DOHH2 (cell line): ENCODE measurements around the gene NSD2.

Experiments
- EZH2phosphoT487 ChIP-seq: fragments of 200-600 bp; sonication (generic); IDR thresholded peaks from 2 replicates; pipeline ENCODE4 v1.6.1; 2017; ENCODE audit warnings: borderline replicate concordance, mild to moderate bottlenecking, antibody characterized with exemption, low read length, moderate library complexity, mixed read lengths
- TF ChIP-seq, protein P1 (sequence below): fragments of 200-600 bp; sonication (generic); IDR thresholded peaks from one replicate; pipeline ENCODE4 v1.5.1; 2014; ENCODE audit warnings: antibody characterized with exemption, mild to moderate bottlenecking, low read depth, low read length; ENCODE audit not compliant: poor library complexity, severe bottlenecking

DNA sequence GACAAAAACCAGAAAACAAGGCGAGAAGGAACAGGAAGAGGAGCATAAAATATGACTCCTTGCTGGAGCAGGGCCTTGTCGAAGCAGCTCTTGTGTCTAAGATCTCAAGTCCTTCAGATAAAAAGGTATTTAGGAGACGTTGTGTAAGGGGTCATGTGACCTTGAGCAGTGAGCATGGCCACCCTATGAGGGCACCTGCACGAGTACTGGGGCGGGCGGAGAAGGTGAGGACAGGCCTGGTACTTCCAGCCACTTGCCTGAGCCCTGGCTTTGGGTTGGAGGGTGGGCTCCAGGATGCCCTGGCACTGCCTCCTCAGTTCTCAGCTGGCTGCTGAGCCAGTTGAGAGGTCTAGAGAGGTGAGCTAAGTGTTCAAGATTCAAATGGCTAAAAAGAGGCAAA, 29.9 kb downstream of the NSD2 start:
- TF ChIP-seq, protein P1, sequence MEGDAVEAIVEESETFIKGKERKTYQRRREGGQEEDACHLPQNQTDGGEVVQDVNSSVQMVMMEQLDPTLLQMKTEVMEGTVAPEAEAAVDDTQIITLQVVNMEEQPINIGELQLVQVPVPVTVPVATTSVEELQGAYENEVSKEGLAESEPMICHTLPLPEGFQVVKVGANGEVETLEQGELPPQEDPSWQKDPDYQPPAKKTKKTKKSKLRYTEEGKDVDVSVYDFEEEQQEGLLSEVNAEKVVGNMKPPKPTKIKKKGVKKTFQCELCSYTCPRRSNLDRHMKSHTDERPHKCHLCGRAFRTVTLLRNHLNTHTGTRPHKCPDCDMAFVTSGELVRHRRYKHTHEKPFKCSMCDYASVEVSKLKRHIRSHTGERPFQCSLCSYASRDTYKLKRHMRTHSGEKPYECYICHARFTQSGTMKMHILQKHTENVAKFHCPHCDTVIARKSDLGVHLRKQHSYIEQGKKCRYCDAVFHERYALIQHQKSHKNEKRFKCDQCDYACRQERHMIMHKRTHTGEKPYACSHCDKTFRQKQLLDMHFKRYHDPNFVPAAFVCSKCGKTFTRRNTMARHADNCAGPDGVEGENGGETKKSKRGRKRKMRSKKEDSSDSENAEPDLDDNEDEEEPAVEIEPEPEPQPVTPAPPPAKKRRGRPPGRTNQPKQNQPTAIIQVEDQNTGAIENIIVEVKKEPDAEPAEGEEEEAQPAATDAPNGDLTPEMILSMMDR, result no peak
- TF ChIP-seq EZH2phosphoT487, result no peak
